HG02884 (cell line): ENCODE results near the gene CEP350.
A peak's percentile ranks its signal among the peaks of the same experiment; 100 is the strongest.
"Not testable (repeated sequence)": the region's sequence is repeated elsewhere in the genome, so short reads cannot be mapped to it uniquely, and the experiment has no call there.

Experiments used
- ATAC-seq: cut with Tn5 transposase; IDR thresholded peaks from one replicate; pipeline ENCODE4 v1.9.1; 2021; ENCODE audit warnings: mild to moderate bottlenecking, moderate library complexity; ENCODE audit not compliant: unreplicated experiment

CEP350 gene

GRCh38 chr1:179978199-179979079, 23.8 kb downstream of the CEP350 start:
- no peak for ATAC-seq

GRCh38 chr1:179984101-179984500, 29.5 kb downstream of the CEP350 start:
- ATAC-seq: no peak

GRCh38 chr1:179984942-179985341, 30.3 kb downstream of the CEP350 start:
- no peak for ATAC-seq

GRCh38 chr1:179990847-179991246, 36.2 kb downstream of the CEP350 start:
- ATAC-seq: no peak

- no peak for ATAC-seq
These were observed 41.0 kb downstream of the CEP350 start for GRCh38 chr1:179995576-179995975.

GRCh38 chr1:179996099-179996498, 41.5 kb downstream of the CEP350 start:
- peak; percentile 70 for ATAC-seq

GRCh38 chr1:180000575-180000974, 46.0 kb downstream of the CEP350 start:
- no peak for ATAC-seq

- ATAC-seq: no peak
These were observed 47.8 kb downstream of the CEP350 start for GRCh38 chr1:180002437-180002836.

- peak; percentile 92 for ATAC-seq
These were observed 48.6 kb downstream of the CEP350 start for GRCh38 chr1:180003026-180003695.

- ATAC-seq: not testable (repeated sequence)
These were observed 52.2 kb downstream of the CEP350 start for GRCh38 chr1:180006762-180007161.

GRCh38 chr1:180020017-180020416, 65.4 kb downstream of the CEP350 start:
- ATAC-seq: no peak

GRCh38 chr1:180026556-180026955, 71.9 kb downstream of the CEP350 start:
- no peak for ATAC-seq

GRCh38 chr1:180027949-180028445, 73.4 kb downstream of the CEP350 start:
- ATAC-seq: no peak

GRCh38 chr1:180028864-180029263, 74.3 kb downstream of the CEP350 start:
- no peak for ATAC-seq

GRCh38 chr1:180029524-180030135, 75.0 kb downstream of the CEP350 start:
- ATAC-seq: no peak

- ATAC-seq: no peak
These were observed 77.1 kb downstream of the CEP350 start for GRCh38 chr1:180031664-180032063.

- no peak for ATAC-seq
These were observed 78.8 kb downstream of the CEP350 start for GRCh38 chr1:180033390-180033789.

- ATAC-seq: no peak
These were observed 85.4 kb downstream of the CEP350 start for GRCh38 chr1:180040034-180040433.

GRCh38 chr1:180041582-180041981, 87.0 kb downstream of the CEP350 start:
- ATAC-seq: no peak

GRCh38 chr1:180042988-180043622, 88.5 kb downstream of the CEP350 start:
- ATAC-seq: no peak

GRCh38 chr1:180043785-180044184, 89.2 kb downstream of the CEP350 start:
- ATAC-seq: no peak
